Colonic mucosa (tissue), 4 donors: ENCODE results near the gene TMEM269. TPM values are rescaled to one million over a fixed set of nuclear protein-coding genes. Genes with fewer than 3 reads are reported as not detected.

Source experiments
- DNase-seq: peaks from one replicate; pipeline ENCODE4 v3.0.0-alpha.2; 2020
- H3K27ac ChIP-seq: fragments of 200-600 bp; one replicate; pipeline ENCODE4 v1.8.0; 2021
- H3K27me3 ChIP-seq: fragments of 200-600 bp; one replicate; pipeline ENCODE4 v1.8.0; 2021
- H3K36me3 ChIP-seq: fragments of 200-600 bp; one replicate; pipeline ENCODE4 v1.8.0; 2021
- H3K4me1 ChIP-seq: fragments of 200-600 bp; one replicate; pipeline ENCODE4 v1.8.0; 2021; ENCODE audit warnings: mild to moderate bottlenecking
- H3K4me3 ChIP-seq: fragments of 200-600 bp; one replicate; pipeline ENCODE4 v1.8.0; 2021
- H3K9ac ChIP-seq, 2 donors: one replicate each; pipeline ENCODE4 v1.7.0; 2013; ENCODE audit warnings: control low read depth in 2 of 2, low read depth in 2 of 2, low read length in 2 of 2
- H3K9me3 ChIP-seq: fragments of 200-600 bp; one replicate; pipeline ENCODE4 v1.8.0; 2021
- CTCF ChIP-seq: fragments of 200-600 bp; IDR thresholded peaks from one replicate; pipeline ENCODE4 v1.8.0; 2022; ENCODE audit warnings: antibody characterized with exemption, mild to moderate bottlenecking
- intact Hi-C: fragments of 100-400 bp; cut with DNase I; formaldehyde crosslinking; loops from one replicate; pipeline ENCODE4 v1.14.1; 2022
- total RNA-seq, 2 donors: library from RNA; stranded (reverse); fragmentation: NEBNext Ultra II Directional in 1 of 2; extraction: Animal tissue kit (Norgen Biotek cat#: 25700) in 1 of 2; gene quantifications; one replicate each; pipeline ENCODE4 v1.2.1, GENCODE V29; 2021
- donor health status: healthy.
- donor health status: DM: no; HTN: no; CAD: no.
- donor health status: DM: no; HTN: no; CAD: no.

Gene TMEM269
- total RNA-seq, 2 donors from 2014 or later: 0.10 TPM; not detected in 1

DNA sequence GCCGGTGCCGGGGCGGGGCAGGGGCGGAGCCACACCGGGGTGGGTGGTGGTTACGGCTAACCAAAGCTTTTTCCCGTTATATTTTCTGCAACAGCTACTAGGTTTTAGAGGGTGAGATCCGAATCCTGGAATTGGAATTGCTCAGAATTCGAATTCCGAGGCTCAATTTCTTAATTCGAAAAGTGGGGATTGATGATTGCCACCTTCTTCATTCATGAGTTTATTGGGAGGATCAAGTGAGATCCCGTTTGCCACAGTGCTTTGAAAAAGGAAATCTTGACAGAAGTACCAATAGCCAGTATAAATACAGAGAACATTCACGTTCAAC lies 32.6 kb downstream of the TMEM269 start:
- peak overlapping the region; percentile 96 for H3K27ac ChIP-seq
- no peak for TF ChIP-seq CTCF
- intact Hi-C loops: loop anchor here (5.0 kb wide), 1 partner anchor 50 kb away; the partner anchor contains the start of genes C1orf50 and P3H1
- peak overlapping the region; percentile 54 for H3K4me3 ChIP-seq
- no peaks in the 10 kb centered on the region for H3K9me3 ChIP-seq
- no peak overlapping the region for H3K9ac ChIP-seq
- H3K36me3 ChIP-seq: no peaks in the 10 kb centered on the region
- H3K27me3 ChIP-seq: no peaks in the 10 kb centered on the region
- no peak for DNase-seq
- peaks cover 4% of the 10 kb centered on the region for H3K4me1 ChIP-seq

DNA sequence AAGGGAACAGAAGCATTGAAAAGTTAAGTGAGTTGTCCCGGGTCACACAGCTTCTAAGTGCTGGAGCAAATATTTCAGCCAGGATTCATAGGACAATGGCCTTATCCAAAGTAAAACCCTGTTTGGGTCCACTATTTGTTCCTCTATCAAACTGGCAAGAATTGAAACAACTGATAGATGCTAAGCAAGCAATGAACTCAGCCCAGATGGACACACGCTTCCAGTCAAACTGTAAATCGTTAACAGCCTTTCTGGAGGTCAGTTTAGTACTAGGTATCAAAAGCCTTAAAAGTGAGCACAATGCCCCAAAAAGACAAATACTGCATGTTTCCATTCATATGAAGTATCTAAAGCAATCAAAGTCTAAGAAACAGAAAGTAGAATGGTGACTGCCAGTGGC lies 33.2 kb downstream of the TMEM269 start:
- Histone ChIP-seq H3K9ac (no peak overlapping the region), H3K4me3 (no peak overlapping the region), H3K27ac (no peak overlapping the region), H3K9me3 (no peaks in the 10 kb centered on the region), H3K27me3 (no peaks in the 10 kb centered on the region), H3K36me3 (no peaks in the 10 kb centered on the region), H3K4me1 (peaks cover 4% of the 10 kb centered on the region)
- DNase-seq: no peak
- intact Hi-C loops: loop anchor here (5.0 kb wide), 1 partner anchor 51 kb away; the partner anchor contains the start of genes C1orf50 and P3H1
- no peak for TF ChIP-seq CTCF

GRCh38 chr1:42820813-42821212 lies 36.0 kb downstream of the TMEM269 start:
- H3K9ac ChIP-seq: no peak overlapping the region
- H3K27ac ChIP-seq: no peak overlapping the region
- no peak overlapping the region for H3K4me3 ChIP-seq
- H3K36me3 ChIP-seq: no peaks in the 10 kb centered on the region
- no peak for TF ChIP-seq CTCF
- H3K9me3 ChIP-seq: no peaks in the 10 kb centered on the region
- H3K27me3 ChIP-seq: no peaks in the 10 kb centered on the region
- intact Hi-C loops: no loop called here
- H3K4me1 ChIP-seq: peaks cover 4% of the 10 kb centered on the region
- no peak for DNase-seq

DNA sequence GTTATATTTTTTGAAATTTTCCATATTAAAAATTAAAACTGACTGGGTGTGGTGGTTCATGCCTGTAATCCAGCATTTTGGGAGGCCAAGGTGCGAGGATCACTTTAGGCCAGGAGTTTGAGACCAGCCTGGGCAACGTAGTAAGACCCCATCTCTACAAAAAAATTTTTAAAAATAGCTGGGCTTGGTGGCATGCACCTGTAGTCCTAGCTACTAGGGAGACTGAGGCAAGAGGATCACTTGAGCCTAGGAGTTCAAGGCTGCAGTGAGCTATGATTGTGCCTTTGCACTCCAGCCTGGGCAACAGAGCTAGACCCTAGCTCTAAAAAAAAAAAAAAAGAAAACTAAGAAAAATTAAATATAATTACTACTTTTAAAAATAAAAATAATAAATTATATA lies 36.9 kb downstream of the TMEM269 start:
- no peaks in the 10 kb centered on the region for H3K36me3 ChIP-seq
- H3K9me3 ChIP-seq: no peaks in the 10 kb centered on the region
- DNase-seq: no peak
- H3K27ac ChIP-seq: no peak overlapping the region
- intact Hi-C loops: no loop called here
- no peaks in the 10 kb centered on the region for H3K27me3 ChIP-seq
- no peak for TF ChIP-seq CTCF
- H3K4me1 ChIP-seq: peaks cover 4% of the 10 kb centered on the region
- H3K4me3 ChIP-seq: no peak overlapping the region
- no peak overlapping the region for H3K9ac ChIP-seq

- no peak overlapping the region for H3K9ac ChIP-seq
- no peak for DNase-seq
- no peaks in the 10 kb centered on the region for H3K27me3 ChIP-seq
- TF ChIP-seq CTCF: no peak
- intact Hi-C loops: no loop called here
- no peaks in the 10 kb centered on the region for H3K9me3 ChIP-seq
- H3K4me1 ChIP-seq: no peaks in the 10 kb centered on the region
- no peaks in the 10 kb centered on the region for H3K36me3 ChIP-seq
- H3K27ac ChIP-seq: no peak overlapping the region
- no peak overlapping the region for H3K4me3 ChIP-seq
These were observed 38.1 kb downstream of the TMEM269 start for GRCh38 chr1:42822800-42823392.
